GM21576 (cell line): ENCODE results near the gene EIF4G1.
A peak's percentile ranks its signal among the peaks of the same experiment; 100 is the strongest.

Experiments
- ATAC-seq: cut with Tn5 transposase; IDR thresholded peaks from one replicate; pipeline ENCODE4 v1.9.1; 2021; ENCODE audit warnings: mild to moderate bottlenecking, moderate library complexity; ENCODE audit not compliant: unreplicated experiment

EIF4G1 gene

DNA sequence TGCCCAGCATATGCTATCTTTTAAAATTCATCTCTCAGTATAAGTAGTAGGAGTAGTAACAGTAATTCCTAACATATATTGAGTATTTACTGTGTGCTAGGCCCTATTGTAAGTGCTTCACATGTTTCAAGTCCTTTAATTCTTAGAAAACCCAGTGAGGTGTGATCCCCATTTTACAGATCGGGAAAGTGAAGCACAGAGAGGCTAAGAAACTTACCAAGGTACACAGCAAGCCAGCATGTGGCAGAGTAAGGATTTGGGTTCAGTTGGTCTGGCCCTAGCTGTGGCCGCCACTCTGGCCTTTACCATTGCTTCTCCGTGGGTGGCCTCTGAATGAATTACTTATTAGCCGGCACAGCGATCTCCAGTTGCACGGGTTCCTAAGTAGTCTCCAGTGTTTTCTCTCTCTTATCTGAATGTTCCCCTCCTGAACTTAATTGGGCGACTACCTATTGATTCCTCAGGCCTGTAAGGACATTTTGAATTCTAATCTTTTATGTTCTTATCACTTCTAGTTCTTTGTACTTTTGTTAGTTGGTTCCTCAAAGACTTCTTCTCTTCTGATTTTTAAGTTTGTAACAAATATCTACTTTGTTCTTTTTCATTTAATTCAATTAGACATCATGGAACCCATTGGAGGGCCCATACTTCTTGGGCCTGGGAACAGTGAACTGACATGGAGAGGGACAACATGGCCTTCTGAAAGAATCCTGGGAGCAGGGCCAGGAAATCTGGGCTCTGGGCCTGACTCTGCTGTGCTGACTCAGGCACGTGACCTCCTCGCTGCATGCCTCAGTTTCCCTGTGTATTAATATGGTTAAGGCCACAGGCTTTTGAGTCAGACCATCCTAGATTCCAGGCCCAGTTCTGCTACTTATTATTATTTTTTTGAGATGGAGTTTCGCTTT is 35.4 kb downstream of the EIF4G1 start:
- no peak for ATAC-seq

- ATAC-seq: no peak
Measured at GRCh38 chr3:184350618-184351017, 36.2 kb downstream of the EIF4G1 start.

DNA sequence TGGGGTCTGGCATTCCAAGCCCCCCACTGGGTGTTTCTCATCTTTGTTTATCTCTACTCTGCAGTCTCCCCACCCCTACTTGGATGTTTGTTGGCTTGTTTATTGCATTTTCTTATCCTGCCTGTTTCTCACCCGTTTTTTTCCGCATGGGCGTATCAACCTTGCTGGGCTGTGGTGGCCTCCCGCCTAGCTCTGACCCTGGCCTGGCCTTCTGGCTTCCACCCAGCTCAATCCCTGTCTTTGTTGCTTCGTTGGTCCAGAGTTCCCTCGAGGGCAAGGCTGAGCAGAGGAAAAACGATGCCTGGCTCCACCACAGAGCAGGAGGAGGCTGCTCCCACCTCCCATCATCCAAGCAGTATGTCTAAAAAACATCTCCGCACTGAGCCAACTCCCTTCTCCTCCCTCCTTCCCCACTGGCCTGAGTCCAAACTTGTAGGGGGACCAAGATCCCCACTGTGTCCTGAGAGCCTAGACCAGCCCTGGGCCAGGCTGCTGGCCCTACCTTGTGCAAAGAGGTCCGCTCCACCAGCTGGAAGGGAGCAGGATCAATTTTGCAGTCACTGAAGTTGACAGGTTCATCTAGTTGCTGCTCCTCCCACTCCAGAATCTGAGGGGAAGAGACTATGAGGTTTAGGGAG is 37.2 kb downstream of the EIF4G1 start:
- ATAC-seq: no peak

DNA sequence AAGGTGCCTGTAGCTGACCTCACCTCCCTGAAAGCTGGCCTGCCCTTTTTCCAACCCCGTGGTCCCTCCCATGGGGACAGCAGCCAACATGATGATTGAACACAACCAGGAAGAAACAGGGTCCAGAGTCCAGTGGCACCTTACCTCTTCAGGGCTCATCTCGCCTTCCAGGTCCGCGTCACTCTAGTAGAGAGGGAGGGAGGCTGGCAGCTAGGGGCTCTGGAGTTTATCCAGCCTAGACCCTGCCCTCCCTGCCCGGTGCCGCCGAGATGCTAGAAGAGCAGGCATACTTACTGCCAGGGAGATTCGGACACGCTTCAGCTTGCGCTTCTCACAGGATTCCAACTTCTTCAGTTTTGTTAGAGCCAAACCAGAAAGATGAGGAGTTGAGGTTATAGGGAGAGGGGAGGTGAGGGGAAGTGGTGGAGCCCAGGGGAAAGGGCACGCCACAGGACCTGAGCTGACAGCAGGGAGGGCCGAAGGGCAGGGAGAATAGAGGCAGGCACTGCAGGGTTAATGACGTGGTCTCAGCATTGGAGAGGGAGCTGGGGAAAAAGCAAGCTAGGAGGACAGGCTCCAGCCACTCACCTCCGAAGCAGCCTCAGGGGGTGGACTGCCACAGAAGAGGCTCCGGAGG is 37.9 kb downstream of the EIF4G1 start:
- no peak for ATAC-seq

DNA sequence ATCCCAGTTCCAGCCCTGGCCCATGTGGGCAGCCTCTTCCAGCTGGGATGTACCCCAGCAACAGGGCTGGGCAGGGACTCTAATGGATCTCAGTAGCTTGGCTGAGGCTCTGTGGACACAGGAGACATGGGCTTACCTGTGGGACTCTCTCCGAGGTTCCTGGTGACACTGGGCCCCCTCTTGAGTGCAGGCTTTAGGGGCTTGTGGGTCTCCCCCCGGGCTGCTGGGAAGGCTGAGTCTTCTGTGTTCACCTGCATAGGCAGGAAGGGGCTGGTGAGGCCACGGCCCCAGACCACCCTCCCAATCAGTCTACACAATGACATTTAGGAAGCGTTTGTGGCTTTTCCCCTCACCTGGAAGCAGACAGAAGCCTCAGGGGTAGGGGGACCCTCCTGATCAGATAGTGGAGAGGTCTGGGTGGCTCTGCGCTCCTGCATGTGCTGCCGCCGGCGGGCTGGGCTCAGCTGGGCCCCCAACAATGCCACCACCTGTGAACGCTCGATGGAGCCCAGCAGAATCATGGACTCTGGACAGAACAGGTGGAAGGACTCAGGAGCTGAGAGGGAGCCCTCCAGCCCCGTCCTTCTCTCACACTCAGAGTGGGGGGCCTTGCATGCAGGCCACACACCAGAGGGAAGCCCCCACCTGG is 38.6 kb downstream of the EIF4G1 start:
- no peak for ATAC-seq

- ATAC-seq: no peak
Measured at GRCh38 chr3:184353546-184353941, 39.1 kb downstream of the EIF4G1 start.

GRCh38 chr3:184354121-184354728 is 39.8 kb downstream of the EIF4G1 start:
- ATAC-seq: no peak

DNA sequence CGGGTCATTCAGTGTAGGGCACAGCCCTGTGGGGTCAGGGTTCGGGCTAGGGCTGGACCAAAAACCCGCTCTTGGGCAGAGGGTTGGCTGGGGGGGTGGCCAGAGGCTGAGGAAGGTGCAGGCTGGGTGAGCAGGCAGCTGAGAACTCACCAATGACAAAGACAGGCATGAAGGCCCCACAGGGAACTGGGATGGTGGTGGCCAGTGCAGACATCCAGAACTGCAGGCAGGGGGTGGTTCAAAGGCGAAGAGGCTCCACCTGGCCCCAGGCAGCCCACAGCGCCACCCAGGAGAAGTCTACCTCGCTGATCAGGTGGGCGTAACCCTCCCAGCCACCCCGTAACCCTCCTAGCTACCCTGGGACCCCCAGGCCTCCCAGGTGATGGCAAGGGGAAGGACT is 40.3 kb downstream of the EIF4G1 start:
- no peak for ATAC-seq

DNA sequence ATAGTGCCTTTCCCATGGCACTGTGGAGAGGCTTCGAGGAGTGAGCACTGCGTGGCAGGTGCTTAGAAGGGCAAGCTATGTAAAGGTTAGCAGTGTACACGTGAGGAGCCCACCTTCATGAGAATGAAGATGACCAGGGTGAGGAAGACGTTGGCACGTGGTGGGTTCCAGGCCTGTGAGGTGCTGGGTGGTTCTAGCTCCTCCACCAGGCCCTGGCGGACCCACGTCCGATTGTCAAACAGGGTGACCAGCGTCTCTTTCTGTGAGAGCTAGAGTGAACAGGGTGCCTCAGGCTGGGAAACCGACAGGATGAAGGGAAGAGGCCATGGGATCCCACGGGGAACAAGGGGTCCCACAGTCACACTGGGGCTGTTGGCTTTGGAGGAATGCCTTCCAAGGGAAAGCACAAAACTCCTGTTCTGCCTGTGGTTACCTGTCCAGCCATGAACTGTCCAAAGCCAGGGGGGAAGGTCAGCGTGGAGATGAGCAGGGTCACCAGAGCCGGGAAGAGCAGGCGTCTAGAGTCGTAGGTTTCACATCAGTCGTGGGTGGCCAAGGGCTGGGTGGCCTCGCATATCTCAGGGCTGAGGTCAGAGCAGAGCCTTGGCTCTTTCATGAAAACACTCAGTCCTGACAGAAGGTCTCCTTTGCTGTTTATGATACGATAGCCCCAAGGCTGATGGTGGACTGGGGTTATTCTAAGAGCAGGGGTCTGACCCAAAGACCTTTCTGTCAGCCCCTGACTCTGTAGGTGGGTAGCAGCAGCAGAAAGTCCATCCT is 41.0 kb downstream of the EIF4G1 start:
- no peak for ATAC-seq

GRCh38 chr3:184357248-184358123 is 43.1 kb downstream of the EIF4G1 start:
- ATAC-seq: no peak

DNA sequence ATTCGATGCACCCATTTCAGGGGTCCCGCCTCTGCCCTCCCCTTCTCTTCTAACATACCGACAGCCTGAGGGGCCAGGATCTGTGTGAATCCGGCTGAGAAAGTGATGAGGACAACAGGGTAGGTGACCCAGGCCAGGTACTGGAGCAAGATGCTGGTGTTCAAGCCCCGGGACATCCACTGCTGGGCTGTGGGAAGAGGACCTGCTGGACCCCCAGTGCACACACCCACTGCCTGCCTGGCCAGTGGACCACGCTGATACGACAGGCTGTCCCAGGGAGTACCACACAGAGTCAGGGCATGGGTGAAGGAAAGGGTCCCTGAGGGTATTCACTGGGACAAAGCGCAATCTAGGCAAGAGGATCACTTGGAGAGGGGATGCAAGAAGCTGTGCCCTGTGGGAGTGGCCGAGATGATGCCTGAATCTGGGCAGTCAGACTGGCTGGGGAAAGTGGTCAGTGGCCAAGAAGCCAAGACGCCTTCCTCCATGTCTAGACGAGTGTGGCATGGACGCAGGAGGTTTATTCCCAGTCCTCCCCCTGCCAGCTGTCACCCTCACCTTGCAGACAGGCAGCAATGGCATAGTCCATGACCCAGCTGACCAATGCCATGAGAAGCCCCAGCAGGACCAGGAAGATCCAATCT is 43.8 kb downstream of the EIF4G1 start:
- no peak for ATAC-seq

DNA sequence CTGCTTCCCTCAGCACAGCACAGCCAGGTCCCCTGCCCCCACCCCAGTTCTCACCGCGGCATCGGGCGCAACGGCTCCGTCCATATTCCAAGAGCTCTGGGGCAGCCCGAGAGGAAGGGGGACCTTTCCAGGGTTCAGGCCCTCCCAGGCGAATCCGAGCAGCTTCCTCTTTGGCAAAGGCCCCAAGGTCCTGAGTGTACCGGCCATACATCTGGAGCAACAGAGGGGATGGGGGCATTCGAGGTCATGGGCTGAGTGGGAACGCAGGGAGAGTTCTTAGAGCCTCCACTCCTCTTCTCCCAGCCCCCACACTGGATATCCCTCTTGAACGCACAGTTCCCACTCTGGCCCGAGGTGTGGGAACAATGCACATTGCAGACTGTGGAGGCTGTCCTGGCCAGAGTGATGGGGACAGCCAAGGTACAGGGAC is 44.5 kb downstream of the EIF4G1 start:
- ATAC-seq: no peak

- no peak for ATAC-seq
Measured at GRCh38 chr3:184359610-184360009, 45.2 kb downstream of the EIF4G1 start.

DNA sequence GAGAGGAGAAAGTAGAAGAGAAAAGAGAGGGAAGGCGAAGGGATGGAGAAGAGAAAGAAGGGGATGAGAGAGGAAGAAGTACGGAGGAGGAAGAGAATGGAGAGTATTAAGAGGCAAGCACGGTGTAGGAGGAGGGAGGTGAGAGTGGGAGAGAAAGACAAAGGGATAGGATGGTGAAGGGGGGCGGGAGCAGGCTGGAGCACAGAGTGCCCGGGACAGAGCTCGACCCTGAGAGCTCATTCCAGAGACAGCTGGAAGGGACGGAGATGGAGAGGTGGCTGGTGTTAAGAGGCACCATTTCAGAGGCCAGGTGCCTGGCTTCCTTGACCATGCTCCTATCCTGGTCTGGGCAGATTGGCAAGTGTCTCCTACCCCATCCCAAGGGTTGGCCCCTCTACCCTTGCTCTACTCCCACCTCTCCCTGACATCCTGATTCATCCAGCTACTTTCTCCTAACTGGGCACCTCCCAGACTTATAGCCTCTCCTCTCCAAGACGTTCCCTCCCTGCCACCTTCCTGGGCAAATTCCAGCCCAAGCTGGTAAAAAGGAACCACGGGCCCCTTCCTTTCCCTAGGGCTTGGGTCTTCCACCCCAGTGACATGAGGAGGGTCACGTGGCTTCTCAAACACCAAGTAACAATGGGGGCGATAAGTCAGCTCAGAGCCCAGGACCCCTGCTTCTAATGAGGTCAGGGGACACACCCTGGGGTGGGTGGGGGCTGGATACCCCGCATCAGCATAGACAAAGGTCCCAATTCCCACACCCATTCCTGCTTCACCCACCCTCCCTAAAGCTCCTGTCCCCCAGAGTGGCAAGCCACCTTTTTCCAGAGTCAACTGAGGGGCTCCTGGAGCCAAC is 45.9 kb downstream of the EIF4G1 start:
- ATAC-seq: no peak

- ATAC-seq: no peak
Measured at GRCh38 chr3:184360929-184361531, 46.6 kb downstream of the EIF4G1 start.

- peak; percentile 34 for ATAC-seq
Measured at GRCh38 chr3:184361532-184361931, 47.1 kb downstream of the EIF4G1 start, which contains the start of the genes CLCN2 and POLR2H. TSS of gene CLCN2 (minus strand) at chr3:184361605. CDS start at chr3:184361479, 126 bp downstream. TSS of gene POLR2H (plus strand) at chr3:184361710. CDS start at chr3:184363493, 1,783 bp downstream.
